MCF 10A (cell line): Measurements from ENCODE around the gene SERINC3. TPM values are rescaled to one million over a fixed set of nuclear protein-coding genes. Genes with fewer than 3 reads are reported as not detected.

Experiments
- BruUV-seq: library from RNA; stranded (reverse); fragments of 400-500 nt; replicated peaks from 2 replicates; lab custom pipeline; 2021; lab: Mats Ljungman, UMichigan
- CTCF ChIA-PET: fragments of 300-600 bp; sonication (Branson Sonifier 250); formaldehyde crosslinking; extraction: SDS; loops from one replicate; lab custom pipeline; 2021; ENCODE audit warnings: antibody characterized with exemption, inconsistent platforms; lab: Yijun Ruan, JAX
- POLR2A ChIA-PET: fragments of 300-600, 350-650 bp; sonication (Branson Sonifier 250); formaldehyde crosslinking; extraction: SDS; loops from one replicate; lab custom pipeline; 2020; ENCODE audit warnings: antibody characterized with exemption, inconsistent platforms; lab: Yijun Ruan, JAX
- DNase-seq: peaks from one replicate; pipeline ENCODE4 v3.0.0-alpha.2; 2018; ENCODE audit not compliant: unreplicated experiment
- H3K27ac Mint-ChIP-seq: one replicate; pipeline ENCODE4 v1.8.0; 2022; ENCODE audit warnings: mild to moderate bottlenecking, low read depth, mixed read lengths; ENCODE audit not compliant: unreplicated experiment
- H3K27me3 Mint-ChIP-seq: one replicate; pipeline ENCODE4 v1.8.0; 2022; ENCODE audit warnings: mixed read lengths; ENCODE audit not compliant: insufficient read depth, unreplicated experiment
- H3K36me3 Mint-ChIP-seq: one replicate; pipeline ENCODE4 v1.8.0; 2022; ENCODE audit warnings: mild to moderate bottlenecking, moderate library complexity, mixed read lengths; ENCODE audit not compliant: insufficient read depth, unreplicated experiment
- H3K4me1 Mint-ChIP-seq: one replicate; pipeline ENCODE4 v1.8.0; 2022; ENCODE audit warnings: mixed read lengths; ENCODE audit not compliant: insufficient read depth, unreplicated experiment
- H3K4me3 Mint-ChIP-seq: one replicate; pipeline ENCODE4 v1.8.0; 2022; ENCODE audit warnings: mild to moderate bottlenecking, moderate library complexity, mixed read lengths; ENCODE audit not compliant: unreplicated experiment
- H3K9me3 Mint-ChIP-seq: one replicate; pipeline ENCODE4 v1.8.0; 2022; ENCODE audit warnings: mixed read lengths; ENCODE audit not compliant: unreplicated experiment
- intact Hi-C: fragments of 100-400 bp; cut with micrococcal nuclease; formaldehyde crosslinking; loops from 2 replicates; pipeline ENCODE4 v1.14.1; 2022
- total RNA-seq: library from RNA; stranded (reverse); gene quantifications from 2 replicates; pipeline ENCODE4 v1.2.3, GENCODE V29; 2022
- TF ChIP-seq, protein P1 (sequence below): fragments of 200-600 bp; IDR thresholded peaks from one replicate; pipeline ENCODE4 v1.8.0; 2022; ENCODE audit warnings: antibody characterized with exemption, mild to moderate bottlenecking; ENCODE audit not compliant: unreplicated experiment

The SERINC3 gene
- total RNA-seq, 1 experiment from 2014 or later: 104 TPM

GRCh38 chr20:44560229-44560628 is 38.4 kb upstream of the SERINC3 start:
- no peak overlapping the region for H3K4me3 Mint-ChIP-seq
- BruUV-seq: no TSS peak
- POLR2A ChIA-PET: interaction anchor here (0.6 to 1.3 kb wide), 4 partner anchors 11 to 108 kb away, joined by 3 to 5 read pairs (median 3); no protein-coding TSS in a partner anchor
- no peaks in the 10 kb centered on the region for H3K9me3 Mint-ChIP-seq
- CTCF ChIA-PET: interaction anchor here (0.7 to 1.5 kb wide), 3 partner anchors 16 to 49 kb away, joined by 3 to 4 read pairs (median 3); no protein-coding TSS in a partner anchor
- H3K36me3 Mint-ChIP-seq: no peaks in the 10 kb centered on the region
- intact Hi-C loops: no loop called here
- TF ChIP-seq, protein P1, sequence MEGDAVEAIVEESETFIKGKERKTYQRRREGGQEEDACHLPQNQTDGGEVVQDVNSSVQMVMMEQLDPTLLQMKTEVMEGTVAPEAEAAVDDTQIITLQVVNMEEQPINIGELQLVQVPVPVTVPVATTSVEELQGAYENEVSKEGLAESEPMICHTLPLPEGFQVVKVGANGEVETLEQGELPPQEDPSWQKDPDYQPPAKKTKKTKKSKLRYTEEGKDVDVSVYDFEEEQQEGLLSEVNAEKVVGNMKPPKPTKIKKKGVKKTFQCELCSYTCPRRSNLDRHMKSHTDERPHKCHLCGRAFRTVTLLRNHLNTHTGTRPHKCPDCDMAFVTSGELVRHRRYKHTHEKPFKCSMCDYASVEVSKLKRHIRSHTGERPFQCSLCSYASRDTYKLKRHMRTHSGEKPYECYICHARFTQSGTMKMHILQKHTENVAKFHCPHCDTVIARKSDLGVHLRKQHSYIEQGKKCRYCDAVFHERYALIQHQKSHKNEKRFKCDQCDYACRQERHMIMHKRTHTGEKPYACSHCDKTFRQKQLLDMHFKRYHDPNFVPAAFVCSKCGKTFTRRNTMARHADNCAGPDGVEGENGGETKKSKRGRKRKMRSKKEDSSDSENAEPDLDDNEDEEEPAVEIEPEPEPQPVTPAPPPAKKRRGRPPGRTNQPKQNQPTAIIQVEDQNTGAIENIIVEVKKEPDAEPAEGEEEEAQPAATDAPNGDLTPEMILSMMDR: no peak
- H3K4me1 Mint-ChIP-seq: no peaks in the 10 kb centered on the region
- H3K27me3 Mint-ChIP-seq: no peaks in the 10 kb centered on the region
- H3K27ac Mint-ChIP-seq: no peak overlapping the region
- no peak for DNase-seq

- Mint-ChIP-seq H3K4me1 (no peaks in the 10 kb centered on the region), H3K9me3 (no peaks in the 10 kb centered on the region), H3K27ac (no peak overlapping the region), H3K36me3 (no peaks in the 10 kb centered on the region), H3K4me3 (no peak overlapping the region), H3K27me3 (no peaks in the 10 kb centered on the region)
- ChIA-PET POLR2A (interaction anchor here (1.5 kb wide), 1 partner anchor 8 kb away, joined by 4 read pairs; no protein-coding TSS in a partner anchor), CTCF (interaction anchor here (1.5 kb wide), 1 partner anchor 16 kb away, joined by 3 read pairs; no protein-coding TSS in a partner anchor)
- DNase-seq: no peak
- no TSS peak for BruUV-seq
- intact Hi-C loops: no loop called here
- TF ChIP-seq, protein P1: no peak
Observed at GRCh38 chr20:44559302-44559701, 37.4 kb upstream of the SERINC3 start.

- Mint-ChIP-seq H3K4me1 (peaks cover 22% of the 10 kb centered on the region), H3K36me3 (no peaks in the 10 kb centered on the region), H3K4me3 (no peak overlapping the region), H3K27me3 (no peaks in the 10 kb centered on the region), H3K27ac (peak overlapping the region; percentile 81), H3K9me3 (no peaks in the 10 kb centered on the region)
- POLR2A ChIA-PET: interaction anchor here (0.6 to 5.9 kb wide), 12 partner anchors 10 to 413 kb away, joined by 3 to 30 read pairs (median 6); partner anchors contain the start of gene SERINC3
- CTCF ChIA-PET: interaction anchor here (0.6 to 1.2 kb wide), 5 partner anchors 10 to 338 kb away, joined by 3 to 4 read pairs (median 3); no protein-coding TSS in a partner anchor
- no TSS peak for BruUV-seq
- intact Hi-C loops: no loop called here
- DNase-seq: peak; percentile 71
- TF ChIP-seq, protein P1: no peak
Observed at GRCh38 chr20:44552950-44553908, 31.4 kb upstream of the SERINC3 start.

DNA sequence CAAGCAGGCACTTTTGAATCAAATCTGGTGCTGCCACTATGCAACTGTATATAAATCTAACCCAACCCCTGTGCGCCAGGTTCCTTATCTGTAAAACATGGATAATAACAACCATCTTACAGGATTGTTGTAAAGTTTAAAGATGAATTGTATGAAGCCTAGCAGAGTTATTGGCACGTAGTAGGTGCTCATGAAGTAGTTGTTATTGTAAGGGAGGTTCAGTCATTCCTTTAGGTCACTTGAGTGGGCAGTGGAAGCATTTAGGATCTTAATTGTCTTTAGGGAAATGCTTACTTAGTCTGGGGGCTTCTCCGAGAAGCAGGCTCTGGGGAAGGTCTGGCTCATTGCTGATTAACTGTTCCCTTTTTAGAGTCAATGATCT is 30.7 kb upstream of the SERINC3 start:
- Mint-ChIP-seq H3K36me3 (no peaks in the 10 kb centered on the region), H3K27ac (peak overlapping the region; percentile 81), H3K4me3 (no peak overlapping the region), H3K4me1 (peaks cover 22% of the 10 kb centered on the region), H3K27me3 (no peaks in the 10 kb centered on the region), H3K9me3 (no peaks in the 10 kb centered on the region)
- DNase-seq: no peak
- ChIA-PET POLR2A (interaction anchor here (0.8 to 5.9 kb wide), 8 partner anchors 11 to 57 kb away, joined by 3 to 30 read pairs (median 8); partner anchors contain the start of gene SERINC3), CTCF (interaction anchor here (0.5 to 3.2 kb wide), 6 partner anchors 14 to 85 kb away, joined by 3 to 14 read pairs (median 4); no protein-coding TSS in a partner anchor)
- BruUV-seq: no TSS peak
- TF ChIP-seq, protein P1: no peak
- intact Hi-C loops: no loop called here
